HG03558 (cell line): ENCODE results near the gene C19orf25.

Experiments
- ATAC-seq: cut with Tn5 transposase; IDR thresholded peaks from one replicate; pipeline ENCODE4 v1.9.1; 2021; ENCODE audit warnings: moderate number of reproducible peaks; ENCODE audit not compliant: unreplicated experiment; ENCODE audit errors: extremely low read depth

C19orf25 gene

DNA sequence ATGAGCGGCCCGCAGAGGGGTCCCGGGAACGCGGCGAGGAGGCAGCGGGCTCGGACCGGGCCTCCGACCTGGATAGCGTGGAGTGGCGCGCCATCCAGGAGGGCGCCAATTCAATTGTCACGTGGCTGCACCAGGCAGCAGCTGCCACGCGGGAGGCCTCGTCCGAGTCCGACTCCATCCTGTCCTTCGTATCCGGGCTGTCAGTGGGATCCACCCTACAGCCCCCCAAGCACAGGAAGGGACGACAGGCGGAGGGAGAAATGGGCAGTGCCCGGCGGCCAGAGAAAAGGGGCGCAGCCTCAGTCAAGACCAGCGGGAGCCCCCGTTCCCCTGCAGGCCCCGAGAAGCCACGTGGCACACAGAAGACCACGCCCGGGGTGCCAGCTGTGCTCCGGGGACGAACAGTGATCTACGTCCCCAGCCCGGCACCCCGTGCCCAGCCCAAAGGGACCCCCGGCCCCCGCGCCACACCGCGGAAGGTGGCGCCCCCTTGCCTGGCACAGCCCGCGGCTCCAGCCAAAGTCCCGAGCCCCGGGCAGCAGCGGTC is 10.7 kb downstream of the C19orf25 start:
- no peak for ATAC-seq

- ATAC-seq, result no peak
Measured at GRCh38 chr19:1467490-1468273, 11.3 kb downstream of the C19orf25 start.

GRCh38 chr19:1467215-1467489 is 11.9 kb downstream of the C19orf25 start:
- no peak for ATAC-seq

GRCh38 chr19:1466461-1467214 is 12.4 kb downstream of the C19orf25 start:
- no peak for ATAC-seq

DNA sequence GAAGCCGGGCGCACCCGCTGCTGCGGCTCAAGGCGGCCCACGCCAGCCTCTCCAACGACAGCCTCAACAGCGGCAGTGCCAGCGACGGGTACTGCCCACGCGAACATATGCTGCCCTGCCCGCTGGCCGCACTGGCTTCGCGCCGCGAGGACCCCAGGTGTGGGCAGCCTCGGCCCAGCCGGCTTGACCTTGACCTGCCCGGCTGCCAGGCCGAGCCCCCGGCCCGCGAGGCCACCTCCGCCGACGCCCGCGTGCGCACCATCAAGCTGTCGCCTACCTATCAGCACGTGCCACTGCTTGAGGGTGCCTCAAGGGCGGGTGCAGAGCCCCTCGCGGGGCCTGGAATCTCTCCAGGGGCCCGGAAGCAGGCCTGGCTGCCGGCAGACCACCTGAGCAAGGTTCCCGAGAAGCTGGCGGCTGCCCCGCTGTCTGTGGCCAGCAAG is 13.0 kb downstream of the C19orf25 start:
- no peak for ATAC-seq

GRCh38 chr19:1465191-1466016 is 13.6 kb downstream of the C19orf25 start:
- ATAC-seq, result no peak

DNA sequence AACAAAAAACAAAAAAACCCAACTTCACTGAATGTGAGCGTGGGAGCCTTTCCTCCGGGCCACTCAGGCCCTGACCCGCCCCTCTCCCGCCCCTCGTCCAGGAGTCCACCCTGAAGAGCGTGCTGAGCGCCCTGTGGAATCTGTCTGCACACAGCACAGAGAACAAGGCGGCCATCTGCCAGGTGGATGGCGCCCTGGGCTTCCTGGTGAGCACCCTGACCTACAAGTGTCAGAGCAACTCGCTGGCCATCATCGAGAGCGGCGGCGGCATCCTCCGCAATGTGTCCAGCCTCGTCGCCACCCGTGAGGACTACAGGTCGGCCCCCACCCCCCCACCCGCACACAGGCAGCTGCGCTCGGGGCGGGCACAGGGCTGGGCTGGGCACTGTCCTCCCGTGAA is 17.2 kb downstream of the C19orf25 start:
- no peak for ATAC-seq

GRCh38 chr19:1460033-1460995 is 18.7 kb downstream of the C19orf25 start:
- no peak for ATAC-seq

DNA sequence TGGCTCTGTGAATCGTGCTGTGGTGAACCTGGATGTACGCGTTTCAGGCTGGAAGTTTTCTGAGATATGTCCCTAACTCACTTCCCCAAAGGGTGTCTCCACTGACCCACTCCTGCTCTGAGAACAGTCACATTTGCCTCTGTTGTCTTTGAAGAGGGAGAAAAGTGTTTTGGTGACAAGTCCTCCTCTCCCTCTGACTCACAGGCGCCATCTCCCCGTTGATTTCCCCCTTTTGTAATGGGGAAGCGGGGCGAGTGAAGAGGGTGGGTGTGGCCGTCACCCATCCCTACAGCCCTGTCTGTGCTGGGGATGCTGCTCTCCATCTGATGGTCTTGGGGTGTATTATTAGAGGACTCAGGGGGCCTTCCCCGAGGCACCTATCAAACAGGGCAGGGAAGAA is 19.5 kb downstream of the C19orf25 start:
- ATAC-seq, result no peak

DNA sequence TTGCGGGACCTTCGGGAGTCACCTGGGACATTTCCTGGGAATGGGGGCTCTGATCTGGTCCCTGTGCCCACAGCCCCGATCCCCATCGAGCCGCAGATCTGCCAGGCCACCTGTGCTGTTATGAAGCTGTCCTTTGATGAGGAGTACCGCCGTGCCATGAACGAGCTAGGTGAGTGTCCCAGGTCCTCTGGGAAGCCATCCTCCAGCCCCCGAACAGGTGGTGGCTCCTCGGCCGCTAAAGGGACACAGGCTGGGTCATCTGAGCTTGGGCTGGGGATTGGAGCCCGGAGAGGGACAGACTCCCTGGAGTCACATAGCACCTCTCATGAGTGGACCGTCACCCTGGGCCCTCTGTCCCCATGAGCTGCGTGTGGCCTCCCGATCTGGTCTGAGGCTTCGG is 21.1 kb downstream of the C19orf25 start:
- ATAC-seq, result no peak

DNA sequence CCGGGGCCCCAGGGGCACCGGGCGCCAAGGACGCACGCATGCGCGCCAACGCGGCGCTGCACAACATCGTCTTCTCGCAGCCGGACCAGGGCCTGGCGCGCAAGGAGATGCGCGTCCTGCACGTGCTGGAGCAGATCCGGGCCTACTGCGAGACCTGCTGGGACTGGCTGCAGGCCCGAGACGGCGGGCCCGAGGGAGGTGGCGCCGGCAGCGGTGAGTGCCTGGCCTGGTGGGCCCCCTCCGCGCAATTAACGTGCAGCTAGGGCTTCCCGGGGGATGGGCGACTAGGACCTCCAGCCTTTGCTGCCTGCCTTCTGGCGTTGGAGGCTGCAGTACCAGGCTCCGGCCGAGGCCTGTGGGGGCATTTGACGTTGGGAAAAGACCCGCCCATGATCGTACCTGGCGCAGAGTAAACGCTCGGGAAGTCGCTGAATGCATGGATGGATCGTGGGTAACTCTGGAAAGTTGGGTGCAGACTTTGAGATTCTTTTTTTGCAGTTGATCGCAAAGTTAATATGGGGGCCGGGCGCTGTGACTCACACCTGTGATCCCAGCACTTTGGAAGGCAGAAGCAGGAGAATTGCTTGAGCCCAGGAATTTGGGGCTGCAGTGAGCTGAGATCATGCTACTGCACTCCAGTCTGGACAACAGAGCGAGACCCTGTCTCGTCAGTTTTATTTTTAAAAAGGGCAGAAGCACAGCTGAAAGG is 21.8 kb downstream of the C19orf25 start:
- ATAC-seq, result no peak

DNA sequence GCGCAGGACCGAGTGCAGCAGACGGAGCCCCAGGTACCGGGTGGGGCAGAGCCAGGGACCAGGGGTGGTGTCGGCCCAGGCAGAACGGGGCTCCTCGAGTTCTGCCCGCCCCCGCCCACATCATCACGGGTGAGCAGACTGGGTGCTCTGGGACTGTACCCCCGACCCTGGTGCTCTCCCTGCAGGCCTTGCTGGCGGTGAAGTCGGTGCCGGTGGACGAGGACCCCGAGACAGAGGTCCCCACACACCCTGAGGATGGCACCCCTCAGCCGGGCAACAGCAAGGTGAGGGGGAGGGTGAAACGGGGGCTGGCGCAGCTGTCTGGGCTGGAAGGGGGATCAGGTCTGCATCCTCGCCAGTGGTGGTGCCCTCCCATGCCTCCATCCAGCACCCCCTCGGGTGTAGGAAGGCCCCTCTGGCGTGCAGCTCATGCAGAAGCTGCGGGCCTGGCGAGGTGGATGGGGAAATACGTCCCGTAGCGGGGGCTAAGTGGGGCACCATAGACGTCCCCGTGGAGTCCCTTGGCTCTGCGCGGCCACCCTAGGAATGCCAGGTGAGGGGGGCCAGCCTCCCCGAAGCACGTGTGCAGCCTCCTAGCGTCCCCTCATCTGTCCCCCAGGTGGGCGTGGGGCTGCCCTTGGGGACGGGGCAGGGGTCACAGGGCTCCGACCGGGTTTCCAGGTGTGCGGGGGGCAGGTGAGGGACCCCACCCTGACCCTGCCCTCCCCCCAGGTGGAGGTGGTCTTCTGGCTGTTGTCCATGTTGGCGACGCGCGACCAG is 22.7 kb downstream of the C19orf25 start:
- no peak for ATAC-seq

DNA sequence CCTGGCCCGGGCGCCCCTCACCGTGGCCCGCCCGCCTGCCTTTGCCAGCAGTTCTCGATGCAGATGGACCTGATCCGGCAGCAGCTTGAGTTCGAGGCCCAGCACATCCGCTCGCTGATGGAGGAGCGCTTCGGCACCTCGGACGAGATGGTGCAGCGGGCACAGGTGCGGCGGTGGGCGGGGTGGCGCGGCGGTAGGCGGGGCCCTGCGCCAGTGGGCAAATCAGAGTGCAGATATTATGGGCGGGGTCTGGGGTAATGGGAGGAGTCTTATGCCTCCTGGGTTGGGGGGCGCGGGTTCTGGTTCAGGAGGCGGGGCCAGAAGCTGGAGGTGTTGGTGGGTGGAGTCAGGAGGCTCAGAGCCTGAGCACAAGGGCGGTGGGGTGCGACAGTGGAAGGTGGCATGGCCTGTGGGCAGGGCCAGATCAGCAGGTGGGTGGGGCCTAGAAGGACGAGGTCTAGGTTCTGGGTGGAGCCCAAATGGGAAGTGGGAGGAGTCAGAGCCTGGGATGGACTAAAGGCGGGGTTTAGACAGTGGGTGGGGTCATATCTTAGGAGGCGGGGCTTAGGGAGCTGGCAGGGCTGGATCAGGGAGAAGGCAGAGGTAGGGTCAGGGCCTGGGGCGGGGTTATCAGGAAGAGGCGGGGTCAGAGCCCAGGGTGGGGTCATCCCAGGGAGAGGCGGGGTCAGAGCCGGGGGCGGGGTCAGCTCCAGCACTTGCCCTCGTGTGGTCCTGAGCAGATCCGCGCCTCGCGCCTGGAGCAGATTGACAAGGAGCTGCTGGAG is 23.5 kb downstream of the C19orf25 start:
- no peak for ATAC-seq

GRCh38 chr19:1455002-1455335 is 24.0 kb downstream of the C19orf25 start:
- ATAC-seq, result no peak

DNA sequence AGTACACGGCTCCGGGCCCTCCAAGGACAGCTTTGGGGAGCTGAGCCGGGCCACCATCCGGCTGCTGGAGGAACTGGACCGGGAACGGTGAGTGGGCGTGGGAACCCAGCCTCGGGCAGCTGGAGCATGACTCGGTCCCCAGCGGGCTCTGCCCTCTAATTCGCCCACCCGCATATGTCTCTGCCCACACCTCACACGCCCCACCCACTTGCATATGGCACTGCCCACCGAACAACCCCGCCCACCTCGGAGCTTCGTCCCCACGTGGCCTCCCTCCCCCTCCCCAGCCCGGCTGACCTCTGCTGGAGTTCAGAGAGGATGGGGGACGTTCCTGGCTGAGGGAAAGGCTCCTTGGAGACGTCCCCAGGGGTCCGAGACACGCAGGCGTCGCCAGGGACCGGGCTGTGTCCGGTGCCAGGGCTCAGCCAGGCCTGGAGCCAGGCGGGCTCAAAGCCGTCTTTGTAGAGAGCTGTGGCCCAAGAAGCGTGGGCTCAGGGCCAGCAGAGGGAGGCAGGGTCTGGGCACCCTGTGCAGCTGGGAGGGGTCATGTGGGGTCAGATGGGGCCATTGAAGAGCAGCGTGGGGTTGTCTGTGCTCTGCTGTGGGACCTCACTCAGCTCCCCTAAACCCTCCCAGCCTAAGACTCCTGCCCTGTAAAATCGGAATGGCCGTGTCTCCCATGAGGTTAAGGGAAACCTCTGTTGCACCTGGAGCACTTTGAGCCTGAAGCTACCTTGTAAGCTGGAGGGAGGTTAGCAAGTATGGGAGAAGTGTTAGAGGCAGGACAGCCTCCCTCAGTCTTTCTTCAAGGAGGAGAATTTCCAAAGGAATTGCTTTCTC is 25.3 kb downstream of the C19orf25 start:
- no peak for ATAC-seq

- ATAC-seq, result no peak
Measured at GRCh38 chr19:1452802-1453524, 26.1 kb downstream of the C19orf25 start.
